HUES48 (cell line): ENCODE data around the gene PYGO2.

ENCODE experiments used
- H3K27ac ChIP-seq: one replicate; pipeline ENCODE4 v1.7.0; 2013; ENCODE audit warnings: low read depth, low read length, inconsistent platforms
- H3K27me3 ChIP-seq: 2 replicates; pipeline ENCODE4 v1.6.1; 2013; ENCODE audit warnings: mild to moderate bottlenecking, low read length; ENCODE audit not compliant: control insufficient read depth, insufficient read depth
- H3K36me3 ChIP-seq: 2 replicates; pipeline ENCODE4 v1.6.1; 2013; ENCODE audit warnings: low read length; ENCODE audit not compliant: control insufficient read depth, insufficient read depth
- H3K4me1 ChIP-seq: 2 replicates; pipeline ENCODE4 v1.6.1; 2013; ENCODE audit warnings: mild to moderate bottlenecking, low read length; ENCODE audit not compliant: control insufficient read depth, insufficient read depth
- H3K4me3 ChIP-seq: 2 replicates; pipeline ENCODE4 v1.5.1; 2013; ENCODE audit warnings: mild to moderate bottlenecking, low read depth, low read length
- H3K9ac ChIP-seq: 2 replicates; pipeline ENCODE4 v1.6.1; 2013; ENCODE audit warnings: mild to moderate bottlenecking, low read depth, low read length, moderate library complexity
- H3K9me3 ChIP-seq: 2 replicates; pipeline ENCODE4 v1.6.1; 2013; ENCODE audit warnings: low read length; ENCODE audit not compliant: control insufficient read depth, insufficient read depth

Gene PYGO2

GRCh38 chr1:154968731-154969130 is 7.1 kb upstream of the PYGO2 start:
- Histone ChIP-seq H3K4me1 (peaks cover 23% of the 10 kb centered on the region), H3K9me3 (no peaks in the 10 kb centered on the region), H3K9ac (0 out of 2 replicates have a peak overlapping the region, but pooled peaks have one; percentile 23), H3K27me3 (no peaks in the 10 kb centered on the region), H3K4me3 (peak overlapping the region; percentile 74), H3K27ac (no peak overlapping the region), H3K36me3 (peaks cover 48% of the 10 kb centered on the region)

DNA sequence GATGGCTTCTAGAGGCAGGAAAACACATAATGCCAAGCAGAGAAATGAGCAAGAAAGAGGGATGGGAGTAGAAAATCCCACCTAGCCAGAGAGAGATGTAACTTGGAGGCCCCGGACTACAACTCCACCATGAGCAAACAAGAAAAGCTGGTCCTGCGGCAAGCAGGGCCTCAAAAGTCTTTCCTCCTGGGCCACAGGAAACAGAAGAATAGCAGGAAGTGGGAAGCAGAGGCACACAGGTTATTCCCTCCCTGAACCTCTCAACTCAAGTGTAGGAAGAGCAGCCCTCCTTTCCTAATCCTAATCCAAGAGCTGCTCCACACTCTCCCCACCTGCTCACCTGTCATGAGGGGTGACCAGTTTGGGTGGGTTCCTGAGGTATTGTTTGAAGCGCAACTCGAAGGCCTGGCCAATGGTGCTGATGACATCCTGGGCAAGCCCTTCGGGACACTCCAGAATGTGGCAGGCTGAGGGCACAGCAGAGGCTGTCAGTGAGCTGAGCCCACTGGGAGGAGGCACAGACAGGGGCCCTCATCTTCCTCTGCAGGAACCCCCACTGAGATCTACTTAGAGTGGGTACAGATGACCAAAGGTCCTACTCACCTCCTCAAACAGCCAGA is 5.9 kb upstream of the PYGO2 start:
- Histone ChIP-seq H3K27ac (no peak overlapping the region), H3K4me1 (peaks cover 22% of the 10 kb centered on the region), H3K36me3 (peaks cover 60% of the 10 kb centered on the region)

DNA sequence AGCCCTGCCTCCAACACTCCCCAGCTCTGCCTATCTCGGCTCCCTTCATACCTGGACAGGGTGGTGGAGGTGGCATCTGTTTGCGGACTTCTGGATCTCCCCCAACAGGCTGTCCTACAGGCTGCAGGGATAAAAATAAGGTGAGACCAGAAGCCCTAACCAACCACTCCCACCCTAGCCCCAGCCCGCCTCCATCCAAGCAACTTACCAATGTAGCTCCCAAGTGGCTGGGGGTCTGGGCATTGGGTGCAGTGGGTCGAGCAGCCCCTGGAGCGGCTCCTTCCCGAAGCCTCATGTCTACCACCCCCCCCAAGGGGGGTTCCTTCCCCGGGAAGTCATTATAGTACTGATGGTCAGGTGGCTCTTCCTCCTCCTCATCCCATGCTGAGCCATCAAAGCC is 4.5 kb upstream of the PYGO2 start:
- no peaks in the 10 kb centered on the region for H3K9me3 ChIP-seq
- H3K27ac ChIP-seq: no peak overlapping the region
- H3K4me3 ChIP-seq: no peak overlapping the region
- peaks cover 11% of the 10 kb centered on the region for H3K4me1 ChIP-seq
- peaks cover 60% of the 10 kb centered on the region for H3K36me3 ChIP-seq
- H3K9ac ChIP-seq: no peak overlapping the region
- H3K27me3 ChIP-seq: no peaks in the 10 kb centered on the region

More for the DNA sequence above, 5.9 kb upstream of the PYGO2 start:
- no peaks in the 10 kb centered on the region for H3K9me3 ChIP-seq
- H3K27me3 ChIP-seq: no peaks in the 10 kb centered on the region
- H3K9ac ChIP-seq: no peak overlapping the region
- H3K4me3 ChIP-seq: no peak overlapping the region

DNA sequence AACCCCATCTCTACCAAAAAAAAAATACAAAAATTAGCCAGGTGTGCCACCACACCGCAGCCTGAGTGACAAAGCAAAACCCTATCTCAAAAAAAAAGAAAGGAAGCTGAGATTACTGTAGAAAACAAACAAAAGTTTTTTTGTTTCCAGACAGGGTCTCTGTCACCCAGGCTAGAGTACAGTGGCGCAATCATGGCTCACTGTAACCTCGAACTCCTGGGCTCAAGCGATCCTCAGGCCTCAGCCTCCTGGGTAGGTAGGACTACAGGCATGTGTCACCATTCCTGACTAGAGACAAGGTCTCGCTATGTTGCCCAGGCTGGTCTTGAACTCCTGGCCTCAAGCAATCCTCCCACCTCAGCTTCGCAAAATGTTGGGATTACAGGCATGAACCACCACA is 2.8 kb upstream of the PYGO2 start:
- H3K4me1 ChIP-seq: peaks cover 17% of the 10 kb centered on the region
- H3K9ac ChIP-seq: no peak overlapping the region
- H3K27ac ChIP-seq: no peak overlapping the region
- no peaks in the 10 kb centered on the region for H3K9me3 ChIP-seq
- no peak overlapping the region for H3K4me3 ChIP-seq
- peaks cover 63% of the 10 kb centered on the region for H3K36me3 ChIP-seq
- H3K27me3 ChIP-seq: no peaks in the 10 kb centered on the region

DNA sequence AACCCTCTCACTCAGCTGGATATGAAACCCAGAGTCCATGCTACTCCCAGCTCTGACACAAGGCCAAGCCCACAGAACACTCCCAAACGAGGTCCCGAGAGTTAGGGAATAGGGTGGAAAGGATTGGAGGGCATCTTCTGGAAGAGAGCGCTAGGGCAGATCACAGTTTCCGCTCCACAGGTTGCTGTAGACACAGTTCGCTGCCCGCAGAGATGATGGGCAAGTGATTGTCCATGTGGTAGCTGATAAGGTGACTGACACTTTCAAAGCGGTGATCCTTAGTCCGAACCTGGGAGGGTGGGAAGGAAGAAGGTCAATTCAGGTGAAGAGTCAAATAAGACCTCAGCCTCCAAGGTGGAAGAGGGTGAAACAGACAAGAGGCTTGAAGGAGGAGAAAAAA is 2.1 kb upstream of the PYGO2 start:
- no peaks in the 10 kb centered on the region for H3K27me3 ChIP-seq
- H3K27ac ChIP-seq: no peak overlapping the region
- H3K4me1 ChIP-seq: peaks cover 12% of the 10 kb centered on the region; the same call in 1 of the 2 replicates
- H3K36me3 ChIP-seq: peaks cover 68% of the 10 kb centered on the region
- H3K4me3 ChIP-seq: no peak overlapping the region
- no peaks in the 10 kb centered on the region for H3K9me3 ChIP-seq
- H3K9ac ChIP-seq: no peak overlapping the region

DNA sequence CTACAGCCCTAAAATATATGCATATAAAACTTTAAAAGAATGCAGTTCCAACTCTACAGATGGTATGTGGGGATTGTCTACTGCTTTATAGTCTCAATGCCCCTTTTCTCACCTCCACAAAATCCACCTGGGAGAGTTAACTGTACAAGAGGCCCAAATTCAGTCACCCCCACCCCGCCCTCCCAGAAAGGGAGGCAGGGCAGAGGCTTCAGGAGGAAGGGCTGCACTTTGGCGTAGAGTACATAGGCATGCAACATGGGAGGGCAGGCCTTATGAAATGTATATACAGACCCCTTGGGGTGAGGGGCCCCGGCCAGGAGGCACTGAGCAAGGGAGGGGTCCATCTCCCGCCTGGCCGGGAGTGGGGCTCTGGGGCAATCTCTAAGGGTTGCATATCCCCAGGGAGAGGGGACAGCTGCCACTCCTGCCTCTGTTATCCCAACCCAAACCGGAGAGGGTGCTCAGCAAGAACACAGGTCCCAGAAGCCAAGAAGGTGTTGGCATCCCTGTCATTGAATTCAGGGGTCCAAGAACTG is 1.3 kb upstream of the PYGO2 start:
- H3K27ac ChIP-seq: no peak overlapping the region
- no peaks in the 10 kb centered on the region for H3K27me3 ChIP-seq
- H3K4me1 ChIP-seq: 0 out of 2 replicates have a peak, but pooled peaks cover 12% of the 10 kb centered on the region
- H3K4me3 ChIP-seq: peak overlapping the region; percentile 83
- H3K9me3 ChIP-seq: no peaks in the 10 kb centered on the region
- H3K36me3 ChIP-seq: peaks cover 67% of the 10 kb centered on the region
- no peak overlapping the region for H3K9ac ChIP-seq

DNA sequence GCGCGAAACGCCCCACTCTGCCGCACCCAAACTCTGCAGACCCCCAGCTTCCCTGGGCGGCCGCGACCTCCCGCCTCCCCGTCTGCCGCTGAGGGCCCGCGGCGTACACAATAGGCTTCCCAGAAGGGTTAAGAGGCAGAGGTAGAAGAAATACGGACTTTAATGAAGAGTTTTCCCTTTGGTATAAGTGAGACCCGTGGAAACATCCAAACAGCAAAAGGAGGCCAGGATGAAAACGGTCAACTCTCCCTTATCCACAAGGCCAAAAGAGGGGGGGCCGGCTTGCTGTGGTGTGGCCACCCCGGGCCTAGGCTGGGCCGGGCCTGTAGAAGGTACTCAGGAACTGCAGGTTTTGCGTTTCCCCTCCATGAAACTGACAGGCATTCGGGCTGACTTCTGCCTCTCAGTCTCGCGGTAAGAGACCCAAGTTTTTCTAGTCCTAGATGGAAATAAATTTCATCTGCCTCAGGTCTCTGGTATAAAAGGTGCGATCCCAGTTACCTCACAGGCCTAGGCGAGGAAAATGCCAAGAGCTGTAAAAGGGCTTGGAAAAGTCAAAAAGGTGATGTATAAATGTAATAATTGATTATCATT is 671 bp upstream of the PYGO2 start:
- peak overlapping the region; percentile 97 for H3K9ac ChIP-seq
- H3K27ac ChIP-seq: peak overlapping the region; percentile 98
- H3K9me3 ChIP-seq: no peaks in the 10 kb centered on the region
- no peaks in the 10 kb centered on the region for H3K27me3 ChIP-seq
- H3K4me3 ChIP-seq: peak overlapping the region; percentile 83
- peaks cover 16% of the 10 kb centered on the region for H3K4me1 ChIP-seq
- H3K36me3 ChIP-seq: peaks cover 61% of the 10 kb centered on the region

GRCh38 chr1:154960446-154961136 is 991 bp downstream of the PYGO2 start:
- peaks cover 44% of the 10 kb centered on the region for H3K36me3 ChIP-seq
- no peaks in the 10 kb centered on the region for H3K9me3 ChIP-seq
- peak overlapping the region; percentile 97; the same call in 1 of the 2 replicates for H3K9ac ChIP-seq
- H3K4me1 ChIP-seq: peaks cover 26% of the 10 kb centered on the region
- H3K4me3 ChIP-seq: peak overlapping the region; percentile 83
- peak overlapping the region; percentile 98 for H3K27ac ChIP-seq
- H3K27me3 ChIP-seq: no peaks in the 10 kb centered on the region

- Histone ChIP-seq H3K36me3 (peaks cover 34% of the 10 kb centered on the region), H3K9ac (no peak overlapping the region), H3K4me1 (peaks cover 34% of the 10 kb centered on the region), H3K27ac (no peak overlapping the region), H3K9me3 (no peaks in the 10 kb centered on the region), H3K4me3 (no peak overlapping the region), H3K27me3 (no peaks in the 10 kb centered on the region)
Observed at GRCh38 chr1:154959426-154959780, 2.2 kb downstream of the PYGO2 start.

GRCh38 chr1:154958681-154959425 is 2.7 kb downstream of the PYGO2 start:
- Histone ChIP-seq H3K4me3 (no peak overlapping the region), H3K9me3 (no peaks in the 10 kb centered on the region), H3K27me3 (no peaks in the 10 kb centered on the region), H3K36me3 (peaks cover 29% of the 10 kb centered on the region), H3K4me1 (peaks cover 34% of the 10 kb centered on the region), H3K9ac (no peak overlapping the region), H3K27ac (no peak overlapping the region)
